Upper lobe of left lung (tissue), 4 donors: Measurements from ENCODE around the gene TRIM27.
"Not testable (repeated sequence)": the region's sequence is repeated elsewhere in the genome, so short reads cannot be mapped to it uniquely, and the experiment has no call there.

ENCODE experiments used
- CTCF ChIP-seq, 6 experiments: fragments of 450-650 bp in 4 of 6; fragments of 200-600 bp in 2 of 6; sonication (generic) in 2 of 6; IDR thresholded peaks; one replicate each; pipeline ENCODE4 v1.5.1; 2016 to 2019; ENCODE audit warnings: antibody characterized with exemption in 6 of 6
- POLR2A ChIP-seq, 4 donors: fragments of 450-650 bp; IDR thresholded peaks; one replicate each; pipeline ENCODE4 v1.5.1; 2016 to 2017; ENCODE audit warnings: antibody characterized with exemption in 4 of 4, mild to moderate bottlenecking in 2 of 4
- POLR2AphosphoS5 ChIP-seq, 2 donors: sonication (generic); formaldehyde crosslinking; IDR thresholded peaks; one replicate each; pipeline ENCODE4 v1.5.1; 2017; ENCODE audit warnings: antibody characterized with exemption in 2 of 2

- not testable (repeated sequence) for TF ChIP-seq CTCF, POLR2A, POLR2AphosphoS5 (IDR thresholded peaks at IDR 0.05)
Measured at GRCh38 chr6:28872157-28872817, 51.5 kb downstream of the TRIM27 start.
